GM12872 (cell line): ENCODE results near the gene FMNL2.

ENCODE experiments used
- CTCF ChIP-seq: IDR thresholded peaks from 3 replicates; pipeline ENCODE4 v1.5.1; 2011; ENCODE audit warnings: low read depth, mild to moderate bottlenecking, low read length, moderate library complexity; ENCODE audit not compliant: insufficient read depth

Gene FMNL2

GRCh38 chr2:152550386-152550785 lies 215.4 kb downstream of the FMNL2 start:
- no peak for TF ChIP-seq CTCF

- no peak for TF ChIP-seq CTCF
Measured at GRCh38 chr2:152552888-152553287, 217.9 kb downstream of the FMNL2 start.

GRCh38 chr2:152553518-152553917 lies 218.5 kb downstream of the FMNL2 start:
- TF ChIP-seq CTCF = no peak

GRCh38 chr2:152555048-152555447 lies 220.1 kb downstream of the FMNL2 start:
- TF ChIP-seq CTCF = peak; percentile 24; the same call in 1 of the 3 replicates

- TF ChIP-seq CTCF = no peak
Measured at GRCh38 chr2:152556506-152556905, 221.5 kb downstream of the FMNL2 start.

- TF ChIP-seq CTCF = no peak
Measured at GRCh38 chr2:152557273-152557888, 222.4 kb downstream of the FMNL2 start.

- no peak for TF ChIP-seq CTCF
Measured at GRCh38 chr2:152558158-152558984, 223.4 kb downstream of the FMNL2 start.
